NCI-H1694 treated with DMSO at 0.1 percent for 48 hours (cell line): Measurements from ENCODE around the gene DGCR6.
"Not testable (repeated sequence)": the region's sequence is repeated elsewhere in the genome, so short reads cannot be mapped to it uniquely, and the experiment has no call there.

Experiments
- DNase-seq: peaks from one replicate; lab custom pipeline; 2025; lab: John Stamatoyannopoulos, UW

DGCR6 gene

GRCh38 chr22:18931905-18932652, 26.0 kb downstream of the DGCR6 start:
- no peak for DNase-seq

GRCh38 chr22:18933914-18934313, 27.8 kb downstream of the DGCR6 start:
- no peak for DNase-seq

GRCh38 chr22:18934688-18935087, 28.6 kb downstream of the DGCR6 start:
- DNase-seq = not testable (repeated sequence)

- DNase-seq = no peak
These were observed 29.9 kb downstream of the DGCR6 start, which contains the start of gene PRODH for GRCh38 chr22:18935889-18936529. PRODH (minus strand) TSS chr22:18936293; CDS start chr22:18936287, 6 bp downstream.

- DNase-seq = not testable (repeated sequence)
These were observed 32.6 kb downstream of the DGCR6 start for GRCh38 chr22:18938691-18939090.

GRCh38 chr22:18947105-18947504, 41.0 kb downstream of the DGCR6 start:
- not testable (repeated sequence) for DNase-seq

GRCh38 chr22:18947905-18948304, 41.8 kb downstream of the DGCR6 start:
- no peak for DNase-seq

- no peak for DNase-seq
These were observed 44.0 kb downstream of the DGCR6 start for GRCh38 chr22:18950141-18950540.

- no peak for DNase-seq
These were observed 45.9 kb downstream of the DGCR6 start for GRCh38 chr22:18952022-18952421.

GRCh38 chr22:18953128-18953527, 47.0 kb downstream of the DGCR6 start:
- not testable (repeated sequence) for DNase-seq

GRCh38 chr22:18954303-18954989, 48.3 kb downstream of the DGCR6 start:
- not testable (repeated sequence) for DNase-seq

GRCh38 chr22:18954990-18955571, 49.0 kb downstream of the DGCR6 start:
- no peak for DNase-seq

GRCh38 chr22:18955696-18956095, 49.6 kb downstream of the DGCR6 start:
- no peak for DNase-seq

GRCh38 chr22:18956121-18956895, 50.2 kb downstream of the DGCR6 start:
- not testable (repeated sequence) for DNase-seq

- not testable (repeated sequence) for DNase-seq
These were observed 50.8 kb downstream of the DGCR6 start for GRCh38 chr22:18956956-18957355.

GRCh38 chr22:18957621-18958320, 51.7 kb downstream of the DGCR6 start:
- not testable (repeated sequence) for DNase-seq

GRCh38 chr22:18958321-18958705, 52.2 kb downstream of the DGCR6 start:
- DNase-seq = not testable (repeated sequence)

GRCh38 chr22:18958738-18959137, 52.6 kb downstream of the DGCR6 start:
- not testable (repeated sequence) for DNase-seq

- DNase-seq = not testable (repeated sequence)
These were observed 53.1 kb downstream of the DGCR6 start for GRCh38 chr22:18959266-18959665.

- DNase-seq = not testable (repeated sequence)
These were observed 53.6 kb downstream of the DGCR6 start for GRCh38 chr22:18959741-18960140.
